ENCODE measurements around the gene ZBTB2.

The ZBTB2 gene

GRCh38 chr6:151388236-151388635, 3.1 kb downstream of the ZBTB2 start:
- no peaks in the 10 kb centered on the region for H3K9me3 ChIP-seq (ENCODE audit: control insufficient read depth, insufficient read depth, low read length)
- H3F3A ChIP-seq (ENCODE audit: control insufficient read depth, insufficient read depth), result peaks cover 23% of the 10 kb centered on the region
- H3K4me3 ChIP-seq (ENCODE audit: low read length), result no peak overlapping the region
- H3K36me3 ChIP-seq (ENCODE audit: control insufficient read depth, low read length), result peaks cover 73% of the 10 kb centered on the region
- no peak overlapping the region for H3K27ac ChIP-seq (ENCODE audit: low read depth, low read length)
- no peaks in the 10 kb centered on the region for H3K9me2 ChIP-seq (replicated peaks; ENCODE audit: control insufficient read depth, low read length)
- TF ChIP-seq, protein P1, sequence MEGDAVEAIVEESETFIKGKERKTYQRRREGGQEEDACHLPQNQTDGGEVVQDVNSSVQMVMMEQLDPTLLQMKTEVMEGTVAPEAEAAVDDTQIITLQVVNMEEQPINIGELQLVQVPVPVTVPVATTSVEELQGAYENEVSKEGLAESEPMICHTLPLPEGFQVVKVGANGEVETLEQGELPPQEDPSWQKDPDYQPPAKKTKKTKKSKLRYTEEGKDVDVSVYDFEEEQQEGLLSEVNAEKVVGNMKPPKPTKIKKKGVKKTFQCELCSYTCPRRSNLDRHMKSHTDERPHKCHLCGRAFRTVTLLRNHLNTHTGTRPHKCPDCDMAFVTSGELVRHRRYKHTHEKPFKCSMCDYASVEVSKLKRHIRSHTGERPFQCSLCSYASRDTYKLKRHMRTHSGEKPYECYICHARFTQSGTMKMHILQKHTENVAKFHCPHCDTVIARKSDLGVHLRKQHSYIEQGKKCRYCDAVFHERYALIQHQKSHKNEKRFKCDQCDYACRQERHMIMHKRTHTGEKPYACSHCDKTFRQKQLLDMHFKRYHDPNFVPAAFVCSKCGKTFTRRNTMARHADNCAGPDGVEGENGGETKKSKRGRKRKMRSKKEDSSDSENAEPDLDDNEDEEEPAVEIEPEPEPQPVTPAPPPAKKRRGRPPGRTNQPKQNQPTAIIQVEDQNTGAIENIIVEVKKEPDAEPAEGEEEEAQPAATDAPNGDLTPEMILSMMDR (IDR thresholded peaks at IDR 0.05; ENCODE audit: low read depth, low read length, poor library complexity, severe bottlenecking), result no peak
- no peak for TF ChIP-seq EZH2phosphoT487 (IDR thresholded peaks at IDR 0.05; ENCODE audit: borderline replicate concordance, low read length)
- H4K20me1 ChIP-seq (ENCODE audit: control insufficient read depth, insufficient read depth, low read depth, low read length), result peaks cover 13% of the 10 kb centered on the region; the same call in 1 of the 2 replicates
- peaks cover 87% of the 10 kb centered on the region for H3K79me2 ChIP-seq (ENCODE audit: control insufficient read depth, low read length)
- H3K4me2 ChIP-seq (ENCODE audit: low read length), result no peak overlapping the region
- peaks cover 23% of the 10 kb centered on the region for H3K4me1 ChIP-seq (ENCODE audit: control insufficient read depth, low read length)
- H3K27me3 ChIP-seq (ENCODE audit: control insufficient read depth, low read length), result no peaks in the 10 kb centered on the region

DNA sequence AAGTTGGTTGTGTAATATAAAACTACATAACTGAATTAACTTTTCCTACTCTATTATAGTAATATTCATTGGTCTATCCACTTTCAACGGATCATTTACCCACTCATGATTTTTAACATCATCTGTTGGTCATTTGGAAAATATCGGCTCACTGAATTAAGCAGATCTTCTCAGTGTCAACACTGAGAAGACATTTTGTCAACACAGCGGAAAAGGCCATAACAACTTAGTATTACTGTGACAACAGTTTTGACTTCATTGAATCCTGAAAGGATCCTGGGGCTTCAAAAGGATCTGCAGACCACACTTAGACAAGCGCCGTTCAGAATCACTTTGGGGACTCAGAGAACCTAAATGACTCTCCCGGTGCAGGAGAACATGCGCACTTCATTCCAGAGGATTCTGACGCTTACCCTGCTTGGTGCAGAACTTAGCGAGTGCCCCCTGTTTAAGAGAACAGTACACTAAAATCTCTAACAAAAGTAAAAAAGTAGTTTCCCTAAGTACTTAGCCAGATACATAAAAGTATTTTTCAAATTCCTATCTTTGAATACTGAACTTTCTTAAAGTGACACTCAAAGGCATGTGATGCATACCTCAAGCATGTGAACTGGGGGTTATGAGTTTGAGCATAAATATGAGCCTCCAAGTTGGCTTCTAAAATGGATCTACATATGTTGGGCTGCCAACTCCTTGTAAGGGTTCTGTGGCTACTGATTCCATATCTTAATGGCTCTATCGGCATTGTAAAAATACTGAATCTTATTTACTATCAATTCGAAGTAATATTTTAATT, 4.0 kb downstream of the ZBTB2 start:
- Histone ChIP-seq H3K4me1 (ENCODE audit: control insufficient read depth, low read length) (peaks cover 14% of the 10 kb centered on the region), H3K4me2 (ENCODE audit: low read length) (no peak overlapping the region), H4K20me1 (ENCODE audit: control insufficient read depth, insufficient read depth, low read depth, low read length) (peaks cover 5% of the 10 kb centered on the region; the same call in 1 of the 2 replicates), H3K9me3 (ENCODE audit: control insufficient read depth, insufficient read depth, low read length) (no peaks in the 10 kb centered on the region), H3K79me2 (ENCODE audit: control insufficient read depth, low read length) (peaks cover 86% of the 10 kb centered on the region), H3K27me3 (ENCODE audit: control insufficient read depth, low read length) (no peaks in the 10 kb centered on the region), H3K27ac (ENCODE audit: low read depth, low read length) (no peak overlapping the region), H3F3A (ENCODE audit: control insufficient read depth, insufficient read depth) (peaks cover 20% of the 10 kb centered on the region), H3K36me3 (ENCODE audit: control insufficient read depth, low read length) (peaks cover 67% of the 10 kb centered on the region), H3K4me3 (ENCODE audit: low read length) (no peak overlapping the region), H3K9me2 (replicated peaks; ENCODE audit: control insufficient read depth, low read length) (no peaks in the 10 kb centered on the region)
- TF ChIP-seq EZH2phosphoT487 (IDR thresholded peaks at IDR 0.05; ENCODE audit: borderline replicate concordance, low read length), result no peak
- TF ChIP-seq, protein P1 (IDR thresholded peaks at IDR 0.05; ENCODE audit: low read depth, low read length, poor library complexity, severe bottlenecking), result no peak

- no peak overlapping the region for H3K4me2 ChIP-seq (ENCODE audit: low read length)
- TF ChIP-seq, protein P1 (IDR thresholded peaks at IDR 0.05; ENCODE audit: low read depth, low read length, poor library complexity, severe bottlenecking), result no peak
- TF ChIP-seq EZH2phosphoT487 (IDR thresholded peaks at IDR 0.05; ENCODE audit: borderline replicate concordance, low read length), result no peak
- no peak overlapping the region for H3K4me3 ChIP-seq (ENCODE audit: low read length)
- peaks cover 23% of the 10 kb centered on the region for H3K4me1 ChIP-seq (ENCODE audit: control insufficient read depth, low read length)
- no peaks in the 10 kb centered on the region for H3K27me3 ChIP-seq (ENCODE audit: control insufficient read depth, low read length)
- peaks cover 10% of the 10 kb centered on the region for H3F3A ChIP-seq (ENCODE audit: control insufficient read depth, insufficient read depth)
- H3K9me3 ChIP-seq (ENCODE audit: control insufficient read depth, insufficient read depth, low read length), result no peaks in the 10 kb centered on the region
- no peak overlapping the region for H3K27ac ChIP-seq (ENCODE audit: low read depth, low read length)
- peaks cover 63% of the 10 kb centered on the region for H3K36me3 ChIP-seq (ENCODE audit: control insufficient read depth, low read length)
- peaks cover 94% of the 10 kb centered on the region for H3K79me2 ChIP-seq (ENCODE audit: control insufficient read depth, low read length)
- 0 out of 2 replicates have a peak, but pooled peaks cover 2% of the 10 kb centered on the region for H4K20me1 ChIP-seq (ENCODE audit: control insufficient read depth, insufficient read depth, low read depth, low read length)
- H3K9me2 ChIP-seq (replicated peaks; ENCODE audit: control insufficient read depth, low read length), result no peaks in the 10 kb centered on the region
These were observed 6.2 kb downstream of the ZBTB2 start for GRCh38 chr6:151385177-151385576.

Data from DOHH2 (cell line).